ENCODE results near the gene VSIR. TPM values are rescaled to one million over a fixed set of nuclear protein-coding genes. Genes with fewer than 3 reads are reported as not detected.

VSIR gene
- total RNA-seq, 1 donor from 2014 or later, result 0.29 TPM

- H3K27ac Mint-ChIP-seq (ENCODE audit: unreplicated experiment), result no peak overlapping the region
- H3K36me3 Mint-ChIP-seq (ENCODE audit: unreplicated experiment), result no peaks in the 10 kb centered on the region
- no peak overlapping the region for H3K4me3 Mint-ChIP-seq (ENCODE audit: unreplicated experiment)
- peaks cover 16% of the 10 kb centered on the region for H3K27me3 Mint-ChIP-seq (ENCODE audit: unreplicated experiment)
- H3K9me3 Mint-ChIP-seq (ENCODE audit: unreplicated experiment), result peaks cover 9% of the 10 kb centered on the region
- TF ChIP-seq CTCF (IDR thresholded peaks at IDR 0.05; ENCODE audit: partially characterized antibody, unreplicated experiment), result no peak
- DNase-seq, result no peak
- H3K4me1 Mint-ChIP-seq (ENCODE audit: low read depth, unreplicated experiment), result peaks cover 3% of the 10 kb centered on the region
These were observed 43.1 kb upstream of the VSIR start for GRCh38 chr10:71816421-71816851.

- peaks cover 9% of the 10 kb centered on the region for H3K9me3 Mint-ChIP-seq (ENCODE audit: unreplicated experiment)
- peaks cover 3% of the 10 kb centered on the region for H3K4me1 Mint-ChIP-seq (ENCODE audit: low read depth, unreplicated experiment)
- TF ChIP-seq CTCF (IDR thresholded peaks at IDR 0.05; ENCODE audit: partially characterized antibody, unreplicated experiment), result no peak
- no peak for DNase-seq
- H3K27me3 Mint-ChIP-seq (ENCODE audit: unreplicated experiment), result peaks cover 16% of the 10 kb centered on the region
- H3K27ac Mint-ChIP-seq (ENCODE audit: unreplicated experiment), result no peak overlapping the region
- no peak overlapping the region for H3K4me3 Mint-ChIP-seq (ENCODE audit: unreplicated experiment)
- no peaks in the 10 kb centered on the region for H3K36me3 Mint-ChIP-seq (ENCODE audit: unreplicated experiment)
These were observed 42.3 kb upstream of the VSIR start for GRCh38 chr10:71815515-71816130.

- peaks cover 9% of the 10 kb centered on the region for H3K9me3 Mint-ChIP-seq (ENCODE audit: unreplicated experiment)
- peaks cover 3% of the 10 kb centered on the region for H3K4me1 Mint-ChIP-seq (ENCODE audit: low read depth, unreplicated experiment)
- no peak overlapping the region for H3K27ac Mint-ChIP-seq (ENCODE audit: unreplicated experiment)
- H3K4me3 Mint-ChIP-seq (ENCODE audit: unreplicated experiment), result no peak overlapping the region
- DNase-seq, result no peak
- TF ChIP-seq CTCF (IDR thresholded peaks at IDR 0.05; ENCODE audit: partially characterized antibody, unreplicated experiment), result no peak
- H3K36me3 Mint-ChIP-seq (ENCODE audit: unreplicated experiment), result no peaks in the 10 kb centered on the region
- H3K27me3 Mint-ChIP-seq (ENCODE audit: unreplicated experiment), result peaks cover 16% of the 10 kb centered on the region
These were observed 41.6 kb upstream of the VSIR start for GRCh38 chr10:71814922-71815411.

DNA sequence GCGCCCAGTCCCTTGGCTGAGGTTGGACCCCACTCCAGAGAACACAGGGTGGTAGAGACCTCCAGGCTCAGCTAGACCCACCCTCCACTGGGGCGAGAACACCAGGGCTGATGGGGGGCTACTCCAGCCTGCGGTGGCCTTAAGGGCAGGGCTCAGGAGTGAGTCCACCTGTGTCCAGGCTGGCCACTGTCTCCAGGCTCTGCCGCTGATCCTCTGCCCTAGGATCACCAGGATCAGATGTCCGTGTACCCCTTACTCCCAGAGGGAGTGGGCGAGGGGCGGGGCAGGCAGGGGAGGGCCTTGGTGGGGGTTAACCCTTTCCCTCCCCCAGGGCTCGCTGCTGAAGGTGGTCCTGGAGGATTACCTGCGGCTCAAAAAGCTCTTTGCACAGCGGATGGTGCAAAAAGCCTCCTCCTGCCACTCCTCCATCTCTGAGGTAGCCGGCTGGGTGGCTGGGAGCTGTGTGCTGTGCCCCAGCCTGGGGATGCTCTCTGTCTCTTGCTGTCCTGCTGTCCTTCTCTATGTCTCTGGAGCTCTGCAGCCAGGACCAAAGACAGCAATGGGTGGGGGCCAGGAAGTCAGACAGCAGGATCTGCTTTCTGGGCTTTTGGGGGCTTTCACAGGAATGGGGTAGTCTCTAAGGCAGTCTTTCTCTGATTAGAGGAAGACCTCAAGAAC lies 39.7 kb upstream of the VSIR start:
- TF ChIP-seq CTCF (IDR thresholded peaks at IDR 0.05; ENCODE audit: partially characterized antibody, unreplicated experiment), result no peak
- Mint-ChIP-seq H3K4me3 (ENCODE audit: unreplicated experiment) (peak overlapping the region; percentile 61), H3K27ac (ENCODE audit: unreplicated experiment) (peak overlapping the region; percentile 72), H3K27me3 (ENCODE audit: unreplicated experiment) (peaks cover 24% of the 10 kb centered on the region), H3K36me3 (ENCODE audit: unreplicated experiment) (peaks cover 3% of the 10 kb centered on the region), H3K4me1 (ENCODE audit: low read depth, unreplicated experiment) (peaks cover 7% of the 10 kb centered on the region), H3K9me3 (ENCODE audit: unreplicated experiment) (peaks cover 12% of the 10 kb centered on the region)
- DNase-seq, result peak; percentile 44
